A673 (cell line): ENCODE data around the gene TMEM235. TPM values are rescaled to one million over a fixed set of nuclear protein-coding genes. Genes with fewer than 3 reads are reported as not detected.
"Not testable (repeated sequence)": the region's sequence is repeated elsewhere in the genome, so short reads cannot be mapped to it uniquely, and the experiment has no call there.

Experiments used
- BruUV-seq: library from RNA; stranded (reverse); fragments of 400-500 nt; replicated peaks from 2 replicates; lab custom pipeline; 2021; lab: Mats Ljungman, UMichigan
- CTCF ChIA-PET: fragments of 300-600 bp; sonication (Branson Sonifier 250); formaldehyde crosslinking; loops from one replicate; lab custom pipeline; 2022; ENCODE audit warnings: antibody characterized with exemption; lab: Charles Lee
- POLR2A ChIA-PET: fragments of 300-600 bp; sonication (Branson Sonifier 250); formaldehyde crosslinking; loops from one replicate; lab custom pipeline; 2022; ENCODE audit warnings: antibody characterized with exemption; ENCODE audit not compliant: low non-redundant PET; lab: Charles Lee
- DNase-seq: peaks from one replicate; pipeline ENCODE4 v3.0.0-alpha.2; 2015; ENCODE audit warnings: low spot score
- H3K27ac ChIP-seq: fragments of 200-600 bp; sonication (generic); 2 replicates; pipeline ENCODE4 v1.5.1; 2016; ENCODE audit warnings: mixed run types, low read depth, mild to moderate bottlenecking, mixed read lengths, antibody characterized with exemption, low read length; ENCODE audit not compliant: poor library complexity, severe bottlenecking
- H3K27me3 ChIP-seq: fragments of 200-600 bp; sonication (generic); replicated peaks from 2 replicates; pipeline ENCODE4 v1.6.1; 2017; ENCODE audit warnings: mixed run types, low read depth, mild to moderate bottlenecking, mixed read lengths, antibody characterized with exemption, low read length; ENCODE audit not compliant: insufficient read depth, poor library complexity
- H3K36me3 ChIP-seq: fragments of 200-600 bp; sonication (generic); 2 replicates; pipeline ENCODE4 v1.6.1; 2016; ENCODE audit warnings: mixed run types, mild to moderate bottlenecking, mixed read lengths, antibody characterized with exemption, low read length; ENCODE audit not compliant: insufficient read depth, poor library complexity, severe bottlenecking
- H3K4me1 ChIP-seq: fragments of 200-600 bp; sonication (generic); 2 replicates; pipeline ENCODE4 v1.6.1; 2017; ENCODE audit warnings: mixed run types, mild to moderate bottlenecking, mixed read lengths, antibody characterized with exemption, low read length; ENCODE audit not compliant: insufficient read depth, poor library complexity, severe bottlenecking
- H3K4me3 ChIP-seq: fragments of 200-600 bp; sonication (generic); 2 replicates; pipeline ENCODE4 v1.5.1; 2016; ENCODE audit warnings: low read depth, mixed run types, mild to moderate bottlenecking, mixed read lengths, low read length; ENCODE audit not compliant: poor library complexity, severe bottlenecking
- H3K9me3 ChIP-seq: fragments of 200-600 bp; sonication (generic); 2 replicates; pipeline ENCODE4 v1.6.1; 2016; ENCODE audit warnings: mixed run types, low read depth, mild to moderate bottlenecking, mixed read lengths, antibody characterized with exemption, low read length; ENCODE audit not compliant: poor library complexity, severe bottlenecking
- EZH2 ChIP-seq: fragments of 200-600 bp; sonication (generic); IDR thresholded peaks from 2 replicates; pipeline ENCODE4 v1.6.1; 2017; ENCODE audit warnings: borderline replicate concordance, low read depth, mild to moderate bottlenecking, mixed read lengths, antibody characterized with exemption, low read length; ENCODE audit not compliant: poor library complexity, severe bottlenecking
- intact Hi-C: fragments of 100-400 bp; cut with micrococcal nuclease; formaldehyde crosslinking; loops from one replicate; pipeline ENCODE4 v1.10.0; 2022; ENCODE audit not compliant: unreplicated experiment
- total RNA-seq: library from RNA; stranded (reverse); gene quantifications from 2 replicates; pipeline ENCODE4 v1.2.3, GENCODE V29; 2021
- TF ChIP-seq, protein P1 (sequence below): fragments of 300-800, 200-600 bp; sonication (generic); conservative IDR thresholded peaks from 2 replicates; pipeline ENCODE4 v1.5.1; 2017; ENCODE audit warnings: low read depth, mild to moderate bottlenecking, antibody characterized with exemption, low read length, moderate library complexity, mixed read lengths

TMEM235 gene
- total RNA-seq, 1 experiment from 2014 or later: not detected

- Histone ChIP-seq H3K9me3 (no peaks in the 10 kb centered on the region), H3K4me3 (no peak overlapping the region), H3K27me3 (peaks cover 20% of the 10 kb centered on the region), H3K4me1 (no peaks in the 10 kb centered on the region), H3K36me3 (no peaks in the 10 kb centered on the region), H3K27ac (no peak overlapping the region)
- TF ChIP-seq, protein P1, sequence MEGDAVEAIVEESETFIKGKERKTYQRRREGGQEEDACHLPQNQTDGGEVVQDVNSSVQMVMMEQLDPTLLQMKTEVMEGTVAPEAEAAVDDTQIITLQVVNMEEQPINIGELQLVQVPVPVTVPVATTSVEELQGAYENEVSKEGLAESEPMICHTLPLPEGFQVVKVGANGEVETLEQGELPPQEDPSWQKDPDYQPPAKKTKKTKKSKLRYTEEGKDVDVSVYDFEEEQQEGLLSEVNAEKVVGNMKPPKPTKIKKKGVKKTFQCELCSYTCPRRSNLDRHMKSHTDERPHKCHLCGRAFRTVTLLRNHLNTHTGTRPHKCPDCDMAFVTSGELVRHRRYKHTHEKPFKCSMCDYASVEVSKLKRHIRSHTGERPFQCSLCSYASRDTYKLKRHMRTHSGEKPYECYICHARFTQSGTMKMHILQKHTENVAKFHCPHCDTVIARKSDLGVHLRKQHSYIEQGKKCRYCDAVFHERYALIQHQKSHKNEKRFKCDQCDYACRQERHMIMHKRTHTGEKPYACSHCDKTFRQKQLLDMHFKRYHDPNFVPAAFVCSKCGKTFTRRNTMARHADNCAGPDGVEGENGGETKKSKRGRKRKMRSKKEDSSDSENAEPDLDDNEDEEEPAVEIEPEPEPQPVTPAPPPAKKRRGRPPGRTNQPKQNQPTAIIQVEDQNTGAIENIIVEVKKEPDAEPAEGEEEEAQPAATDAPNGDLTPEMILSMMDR: no peak
- TF ChIP-seq EZH2: no peak
- intact Hi-C loops: no loop called here
- ChIA-PET POLR2A (no interaction called here), CTCF (interaction anchor here (0.6 kb wide), 1 partner anchor 19 kb away, joined by 4 read pairs; no protein-coding TSS in a partner anchor)
- DNase-seq: no peak
- no TSS peak for BruUV-seq
Measured at GRCh38 chr17:78232859-78233173, 1.4 kb downstream of the TMEM235 start.

GRCh38 chr17:78233678-78234077, 2.2 kb downstream of the TMEM235 start:
- DNase-seq: no peak
- TF ChIP-seq, protein P1: no peak
- TF ChIP-seq EZH2: no peak
- Histone ChIP-seq H3K27me3 (peaks cover 20% of the 10 kb centered on the region), H3K4me3 (no peak overlapping the region), H3K27ac (no peak overlapping the region), H3K9me3 (no peaks in the 10 kb centered on the region), H3K4me1 (no peaks in the 10 kb centered on the region), H3K36me3 (no peaks in the 10 kb centered on the region)
- POLR2A ChIA-PET: no interaction called here
- BruUV-seq: no TSS peak
- CTCF ChIA-PET: interaction anchor here (0.6 kb wide), 1 partner anchor 18 kb away, joined by 4 read pairs; no protein-coding TSS in a partner anchor
- intact Hi-C loops: no loop called here

DNA sequence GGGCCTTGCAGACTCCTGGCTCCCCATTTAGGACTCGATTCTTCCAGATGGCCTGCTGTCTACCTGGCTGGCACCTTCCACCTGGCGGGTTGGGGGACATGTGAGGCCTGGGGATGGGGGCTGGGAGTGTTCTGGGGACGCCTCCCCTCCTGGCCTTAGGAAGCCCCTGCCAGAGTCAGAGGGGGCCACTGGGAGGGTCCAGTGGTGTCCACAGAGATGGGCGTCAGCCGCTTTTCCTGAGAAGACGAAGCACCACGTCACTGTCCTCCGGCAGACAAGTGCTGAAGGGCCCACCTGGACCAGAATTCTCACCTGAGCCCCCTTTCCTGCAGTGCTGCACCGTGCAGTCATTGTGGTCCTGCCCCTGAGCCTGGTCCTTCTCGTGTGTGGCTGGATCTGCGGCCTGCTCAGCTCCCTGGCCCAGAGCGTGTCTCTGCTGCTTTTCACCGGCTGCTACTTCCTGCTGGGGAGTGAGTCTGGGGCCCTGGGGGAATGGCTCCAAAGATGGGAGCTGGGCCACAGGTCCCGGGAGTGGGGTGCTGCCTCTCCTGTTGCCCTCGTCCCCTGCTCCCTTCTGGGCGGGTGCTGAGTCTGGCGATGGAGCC, 2.9 kb downstream of the TMEM235 start:
- no peaks in the 10 kb centered on the region for H3K9me3 ChIP-seq
- ChIA-PET POLR2A (no interaction called here), CTCF (no interaction called here)
- intact Hi-C loops: no loop called here
- H3K4me1 ChIP-seq: no peaks in the 10 kb centered on the region
- BruUV-seq: no TSS peak
- no peak for DNase-seq
- H3K4me3 ChIP-seq: no peak overlapping the region
- TF ChIP-seq, protein P1: no peak
- no peak for TF ChIP-seq EZH2
- peaks cover 20% of the 10 kb centered on the region for H3K27me3 ChIP-seq
- no peaks in the 10 kb centered on the region for H3K36me3 ChIP-seq
- no peak overlapping the region for H3K27ac ChIP-seq

DNA sequence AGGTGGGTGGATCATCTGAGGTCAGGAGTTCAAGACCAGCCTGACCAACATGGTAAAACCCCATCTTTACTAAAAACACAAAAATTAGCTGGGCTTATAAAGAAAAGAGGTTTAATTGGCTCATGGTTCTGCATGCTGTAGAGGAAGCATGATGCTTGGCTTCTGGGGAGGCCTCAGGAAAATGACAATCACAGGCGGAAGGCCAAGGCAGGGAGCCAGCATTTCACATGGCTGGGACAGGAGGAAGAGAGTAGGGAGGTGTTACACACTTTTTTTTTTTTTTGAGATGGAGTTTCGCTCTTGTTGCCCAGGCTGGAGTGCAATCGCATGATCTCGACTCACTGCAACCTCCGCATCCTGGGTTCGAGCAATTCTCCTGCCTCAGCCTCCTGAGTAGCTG, 3.6 kb downstream of the TMEM235 start:
- H3K27ac ChIP-seq, intact Hi-C loops, CTCF ChIA-PET, BruUV-seq, DNase-seq, H3K9me3 ChIP-seq, H3K4me3 ChIP-seq, POLR2A ChIA-PET, H3K4me1 ChIP-seq, H3K36me3 ChIP-seq: not testable (repeated sequence)
- H3K27me3 ChIP-seq: peaks cover 20% of the 10 kb centered on the region
